SK-N-SH treated with all-trans-retinoic acid at 6 μM for 48 hours (cell line): ENCODE measurements around the gene GNG2.

Experiments
- ATAC-seq: fragments of 200-7000 bp; cut with Tn5 transposase; 3 replicates; pipeline ENCODE4 v1.9.1; 2020; ENCODE audit warnings: mild to moderate bottlenecking, moderate library complexity
- ARNTL ChIP-seq: fragments of 450-650 bp; formaldehyde crosslinking; IDR thresholded peaks from 2 replicates; pipeline ENCODE4 v1.5.0; 2020; ENCODE audit warnings: low read depth, mild to moderate bottlenecking, moderate library complexity, borderline replicate concordance
- BACH2 ChIP-seq: fragments of 250-450 bp; sonication (Bioruptor Pico); IDR thresholded peaks from 2 replicates; pipeline ENCODE4 v1.9.0; 2021; ENCODE audit warnings: mild to moderate bottlenecking, borderline replicate concordance
- CREB5 ChIP-seq: fragments of 250-450 bp; sonication (Bioruptor Pico); IDR thresholded peaks from 2 replicates; pipeline ENCODE4 v1.5.1; 2020; ENCODE audit warnings: low read depth, mild to moderate bottlenecking, moderate library complexity
- CSDC2 ChIP-seq: fragments of 250-450 bp; sonication (Bioruptor Pico); IDR thresholded peaks from 2 replicates; pipeline ENCODE4 v1.5.0; 2020; ENCODE audit warnings: mild to moderate bottlenecking, moderate library complexity
- ESRRG ChIP-seq: fragments of 250-450 bp; sonication (Bioruptor Pico); IDR thresholded peaks from 2 replicates; pipeline ENCODE4 v1.6.1; 2021; ENCODE audit warnings: mild to moderate bottlenecking
- GLIS3 ChIP-seq: fragments of 250-450 bp; sonication (Bioruptor Pico); IDR thresholded peaks from 2 replicates; pipeline ENCODE4 v1.5.0; 2020; ENCODE audit warnings: mild to moderate bottlenecking, moderate library complexity
- ISL1 ChIP-seq: fragments of 250-450 bp; sonication (Bioruptor Pico); IDR thresholded peaks from 2 replicates; pipeline ENCODE4 v2.1.2; 2022; ENCODE audit warnings: mild to moderate bottlenecking, moderate library complexity
- OSR1 ChIP-seq: fragments of 250-450 bp; sonication (Bioruptor Pico); IDR thresholded peaks from 2 replicates; pipeline ENCODE4 v1.8.0; 2022; ENCODE audit warnings: moderate library complexity, mild to moderate bottlenecking, inconsistent platforms
- POU6F1 ChIP-seq: fragments of 250-450 bp; sonication (Bioruptor Pico); IDR thresholded peaks from 2 replicates; pipeline ENCODE4 v1.8.0; 2021; ENCODE audit warnings: low read depth, mild to moderate bottlenecking, moderate library complexity, borderline replicate concordance
- PPARA ChIP-seq: fragments of 250-450 bp; sonication (Bioruptor Pico); IDR thresholded peaks from 2 replicates; pipeline ENCODE4 v1.5.0; 2020; ENCODE audit warnings: mild to moderate bottlenecking, borderline replicate concordance
- RARB ChIP-seq: fragments of 250-450 bp; sonication (Bioruptor Pico); IDR thresholded peaks from 2 replicates; pipeline ENCODE4 v1.8.0; 2021; ENCODE audit warnings: mild to moderate bottlenecking, moderate library complexity
- TCF4 ChIP-seq: fragments of 250-450 bp; sonication (Bioruptor Pico); IDR thresholded peaks from 2 replicates; pipeline ENCODE4 v1.8.0; 2021; ENCODE audit warnings: mild to moderate bottlenecking, moderate library complexity, borderline replicate concordance
- TOX ChIP-seq: fragments of 250-450 bp; sonication (Bioruptor Pico); IDR thresholded peaks from 2 replicates; pipeline ENCODE4 v1.8.0; 2021; ENCODE audit warnings: mild to moderate bottlenecking, moderate library complexity, borderline replicate concordance
- TSHZ2 ChIP-seq: fragments of 250-450 bp; sonication (Bioruptor Pico); IDR thresholded peaks from 2 replicates; pipeline ENCODE4 v1.5.0; 2020; ENCODE audit warnings: mild to moderate bottlenecking, moderate library complexity
- ZC3H10 ChIP-seq: fragments of 250-450 bp; sonication (Bioruptor Pico); IDR thresholded peaks from 2 replicates; pipeline ENCODE4 v1.5.1; 2021; ENCODE audit warnings: mild to moderate bottlenecking, moderate library complexity
- ZFP3 ChIP-seq: fragments of 250-450 bp; sonication (Bioruptor Pico); IDR thresholded peaks from 2 replicates; pipeline ENCODE4 v1.5.0; 2020; ENCODE audit warnings: mild to moderate bottlenecking, moderate library complexity
- ZFP30 ChIP-seq: fragments of 450-650 bp; formaldehyde crosslinking; IDR thresholded peaks from 2 replicates; pipeline ENCODE4 v1.5.0; 2022; ENCODE audit warnings: mild to moderate bottlenecking, moderate library complexity
- ZNF565 ChIP-seq: fragments of 450-650 bp; formaldehyde crosslinking; conservative IDR thresholded peaks from 2 replicates; pipeline ENCODE4 v1.5.0; 2020; ENCODE audit warnings: low read depth, mild to moderate bottlenecking, moderate library complexity
- ZNF70 ChIP-seq: fragments of 450-650 bp; formaldehyde crosslinking; IDR thresholded peaks from 2 replicates; pipeline ENCODE4 v1.5.0; 2020; ENCODE audit warnings: mild to moderate bottlenecking, moderate library complexity
- ZNF8 ChIP-seq: fragments of 450-650 bp; formaldehyde crosslinking; IDR thresholded peaks from 2 replicates; pipeline ENCODE4 v1.5.0; 2020; ENCODE audit warnings: mild to moderate bottlenecking, moderate library complexity

Gene GNG2

GRCh38 chr14:51957950-51958349, 97.5 kb downstream of the GNG2 start:
- no peak for ATAC-seq
- TF ChIP-seq ZNF70 (CRISPR knock-in tag), result no peak
- no peak for TF ChIP-seq TCF4 (CRISPR knock-in tag)
- TF ChIP-seq ZFP30 (CRISPR knock-in tag), result no peak
- TF ChIP-seq ARNTL (CRISPR knock-in tag), result no peak
- no peak for TF ChIP-seq ZNF565
- TF ChIP-seq ZC3H10, result no peak
- no peak for TF ChIP-seq CSDC2 (CRISPR knock-in tag)
- no peak for TF ChIP-seq PPARA (CRISPR knock-in tag)
- TF ChIP-seq RARB (CRISPR knock-in tag), result no peak
- no peak for TF ChIP-seq GLIS3 (CRISPR knock-in tag)
- TF ChIP-seq OSR1 (CRISPR knock-in tag), result no peak
- no peak for TF ChIP-seq POU6F1 (CRISPR knock-in tag)
- no peak for TF ChIP-seq ISL1 (CRISPR knock-in tag)

GRCh38 chr14:51959928-51960327, 99.5 kb downstream of the GNG2 start:
- no peak for ATAC-seq
- TF ChIP-seq GLIS3 (CRISPR knock-in tag), result no peak
- TF ChIP-seq TCF4 (CRISPR knock-in tag), result no peak
- no peak for TF ChIP-seq RARB (CRISPR knock-in tag)
- no peak for TF ChIP-seq POU6F1 (CRISPR knock-in tag)
- no peak for TF ChIP-seq TOX (CRISPR knock-in tag)
- TF ChIP-seq CSDC2 (CRISPR knock-in tag), result no peak

GRCh38 chr14:51960866-51961265, 100.5 kb downstream of the GNG2 start:
- no peak for ATAC-seq
- TF ChIP-seq ZNF565 (no peak), ARNTL (CRISPR knock-in tag) (no peak), OSR1 (CRISPR knock-in tag) (no peak), TCF4 (CRISPR knock-in tag) (no peak), ZFP30 (CRISPR knock-in tag) (no peak), ZNF70 (CRISPR knock-in tag) (no peak), ZNF8 (CRISPR knock-in tag) (no peak), RARB (CRISPR knock-in tag) (no peak), BACH2 (CRISPR knock-in tag) (no peak), POU6F1 (CRISPR knock-in tag) (no peak), GLIS3 (CRISPR knock-in tag) (no peak), CREB5 (no peak), ESRRG (no peak), TOX (CRISPR knock-in tag) (no peak)

GRCh38 chr14:51962711-51963110, 102.3 kb downstream of the GNG2 start:
- peak; percentile 62 for ATAC-seq
- no peak for TF ChIP-seq ISL1 (CRISPR knock-in tag)

- TF ChIP-seq ZFP30 (CRISPR knock-in tag) (no peak), TOX (CRISPR knock-in tag) (0 out of 2 replicates have a peak, but pooled peaks have one; percentile 42), ZC3H10 (no peak), ZFP3 (CRISPR knock-in tag) (no peak), ZNF70 (CRISPR knock-in tag) (no peak), TCF4 (CRISPR knock-in tag) (no peak), TSHZ2 (CRISPR knock-in tag) (no peak), ESRRG (no peak), ISL1 (CRISPR knock-in tag) (no peak; the same call in 1 of the 2 replicates)
- ATAC-seq, result peak; percentile 69
Observed at GRCh38 chr14:51963286-51963685, 102.9 kb downstream of the GNG2 start.
